Measurements from ENCODE around the gene MYL4. TPM values are rescaled to one million over a fixed set of nuclear protein-coding genes. Genes with fewer than 3 reads are reported as not detected.
"Not testable (repeated sequence)": the region's sequence is repeated elsewhere in the genome, so short reads cannot be mapped to it uniquely, and the experiment has no call there.

MYL4 gene
- total RNA-seq, 1 experiment from 2014 or later: not detected

GRCh38 chr17:47219621-47220475 is 10.7 kb downstream of the MYL4 start:
- no peak for DNase-seq (ENCODE audit: extremely low read depth, low read depth)

DNA sequence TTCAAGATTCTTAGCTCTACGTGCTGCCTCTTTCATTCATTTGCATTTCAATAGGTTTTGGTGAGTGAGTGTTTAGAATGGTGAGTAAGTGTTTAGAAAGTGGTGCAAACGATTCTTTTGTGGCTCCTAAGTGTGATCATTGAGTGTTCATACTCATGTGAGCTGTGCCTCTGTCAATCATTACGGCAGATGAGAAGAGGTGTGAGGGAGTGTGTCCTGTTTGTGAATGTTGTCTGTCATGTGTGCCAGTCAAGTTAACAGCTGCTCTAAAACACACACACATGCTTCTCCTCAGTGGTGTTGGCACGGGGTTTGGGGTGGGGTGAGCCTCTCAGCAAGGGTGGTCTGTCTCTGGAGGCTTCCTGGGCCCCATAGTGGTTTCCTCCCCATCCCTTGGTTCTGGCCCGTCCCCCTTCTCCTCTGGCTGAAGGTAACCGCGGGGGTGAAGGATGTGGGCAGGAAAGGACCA is 11.4 kb downstream of the MYL4 start:
- DNase-seq (ENCODE audit: extremely low read depth, low read depth): no peak

DNA sequence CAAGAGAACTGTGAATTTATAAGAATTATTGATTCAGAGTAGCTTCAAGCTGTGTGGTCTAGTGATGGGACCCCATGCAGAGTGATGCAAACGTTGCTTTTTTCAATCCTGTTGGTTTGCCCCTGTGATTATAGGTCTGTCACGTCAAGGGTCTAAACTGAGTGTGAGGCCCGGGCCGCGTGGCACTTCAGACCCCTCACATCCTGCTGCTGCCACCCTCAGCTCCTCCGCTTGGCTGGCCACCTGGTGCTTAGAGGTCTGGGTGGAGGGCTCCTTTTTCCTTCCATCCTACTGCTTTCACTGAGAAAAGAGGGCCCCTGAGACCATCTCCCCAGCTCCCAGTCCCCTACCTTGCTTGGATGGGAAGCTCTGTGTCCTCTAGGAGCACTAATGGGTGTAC is 12.0 kb downstream of the MYL4 start:
- DNase-seq (ENCODE audit: extremely low read depth, low read depth): no peak

GRCh38 chr17:47222047-47222446 is 12.9 kb downstream of the MYL4 start:
- no peak for DNase-seq (ENCODE audit: extremely low read depth, low read depth)

GRCh38 chr17:47223007-47223406 is 13.9 kb downstream of the MYL4 start:
- DNase-seq (ENCODE audit: extremely low read depth, low read depth): no peak

DNA sequence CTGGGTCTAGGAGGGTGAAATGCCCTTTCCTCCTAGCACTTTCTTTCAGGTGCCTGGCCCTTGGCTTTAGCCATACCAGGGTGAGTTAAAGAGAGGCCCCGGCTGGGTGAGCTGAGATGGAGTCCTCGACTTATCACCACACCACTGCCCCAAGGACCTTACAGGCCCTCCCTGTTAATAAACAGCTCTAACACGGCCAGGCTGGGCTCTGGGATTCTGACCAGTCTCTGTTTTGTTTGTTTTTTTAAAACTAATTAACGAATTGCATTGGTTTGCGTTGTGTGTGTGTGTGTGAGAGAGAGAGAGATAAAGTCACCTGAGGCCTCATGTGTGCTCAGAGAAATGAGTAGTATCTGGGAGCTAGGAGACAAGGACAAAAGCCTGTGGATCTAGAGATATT is 14.3 kb downstream of the MYL4 start:
- no peak for DNase-seq (ENCODE audit: extremely low read depth, low read depth)

- not testable (repeated sequence) for DNase-seq (ENCODE audit: extremely low read depth, low read depth)
These were observed 14.9 kb downstream of the MYL4 start for GRCh38 chr17:47224077-47224476.

GRCh38 chr17:47224966-47225365 is 15.8 kb downstream of the MYL4 start:
- no peak for DNase-seq (ENCODE audit: extremely low read depth, low read depth)

DNA sequence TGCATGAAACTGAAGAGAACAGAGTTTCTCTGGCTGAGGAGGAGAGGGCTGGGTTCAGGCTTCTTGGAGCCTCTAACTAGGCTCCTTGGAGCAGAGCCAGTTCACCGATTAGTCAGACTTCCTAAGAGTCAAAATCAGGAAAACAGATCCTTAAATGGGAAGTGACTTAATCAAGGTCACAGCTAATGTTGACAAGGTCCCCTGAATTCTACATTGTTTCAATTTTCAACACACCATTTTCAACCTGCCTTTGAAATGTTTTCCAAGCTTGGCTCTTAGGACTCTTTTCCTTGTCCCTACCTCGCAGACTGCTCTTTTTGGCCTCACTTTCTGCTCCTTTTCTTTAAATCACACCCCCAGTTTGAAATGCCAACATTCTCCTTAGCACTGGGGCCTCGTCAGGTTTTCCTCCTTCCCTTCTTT is 16.3 kb downstream of the MYL4 start:
- peak; percentile 23 for DNase-seq (ENCODE audit: extremely low read depth, low read depth)

DNA sequence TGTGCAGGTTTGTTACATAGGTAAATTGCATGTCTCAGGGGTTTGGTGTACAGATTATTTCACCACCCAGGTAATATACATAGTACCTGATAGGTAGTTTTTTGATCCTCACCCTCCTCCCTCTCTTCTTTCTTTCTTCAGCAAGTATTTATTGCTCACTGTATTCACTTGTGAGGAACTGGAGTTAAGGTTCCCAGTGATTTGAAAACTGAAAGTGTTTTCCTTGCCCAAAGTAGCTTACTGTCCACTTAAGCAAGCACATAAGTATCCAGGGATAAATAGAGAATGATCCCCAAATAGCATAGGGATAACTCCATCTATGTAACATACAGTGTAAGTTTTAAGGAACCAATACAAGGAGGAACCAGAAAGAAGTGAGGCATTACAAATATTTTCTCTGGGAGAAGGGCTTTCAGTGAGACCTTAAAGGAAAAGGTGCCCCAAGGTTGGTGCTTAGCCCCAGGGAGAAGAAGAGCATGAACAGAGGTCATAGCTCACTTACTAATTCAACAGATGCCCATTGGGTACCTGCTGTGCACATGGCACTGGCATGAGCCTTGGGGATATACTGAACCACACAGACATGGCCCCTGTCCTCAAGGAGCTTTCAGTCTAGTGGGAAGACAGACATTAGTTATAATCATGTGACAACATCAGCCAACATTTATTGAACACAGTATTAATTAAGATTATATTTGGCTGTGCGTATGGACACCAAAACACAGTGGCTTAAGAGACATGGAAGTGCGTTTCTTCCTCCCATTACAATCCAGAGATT is 17.0 kb downstream of the MYL4 start:
- no peak for DNase-seq (ENCODE audit: extremely low read depth, low read depth)

DNA sequence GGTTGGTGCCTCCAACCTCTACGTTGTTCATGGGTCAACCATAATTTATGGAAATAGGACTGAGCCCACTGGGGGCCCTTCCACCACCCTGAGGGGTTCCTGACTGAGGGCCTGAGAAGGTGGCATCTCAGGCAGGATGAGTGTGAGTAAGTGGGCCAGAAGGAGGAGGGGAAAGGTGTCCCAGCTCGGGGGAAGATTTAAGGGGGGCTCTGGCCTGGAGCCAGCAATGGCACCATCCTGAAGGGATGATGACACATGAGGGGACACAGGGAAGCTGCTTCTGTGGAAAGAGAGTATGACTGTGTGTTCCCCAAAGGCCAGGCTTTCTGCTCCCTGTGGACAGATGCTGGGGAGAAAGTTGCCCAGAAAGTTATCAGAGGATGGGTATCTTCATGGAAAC is 18.7 kb downstream of the MYL4 start:
- no peak for DNase-seq (ENCODE audit: extremely low read depth, low read depth)

DNA sequence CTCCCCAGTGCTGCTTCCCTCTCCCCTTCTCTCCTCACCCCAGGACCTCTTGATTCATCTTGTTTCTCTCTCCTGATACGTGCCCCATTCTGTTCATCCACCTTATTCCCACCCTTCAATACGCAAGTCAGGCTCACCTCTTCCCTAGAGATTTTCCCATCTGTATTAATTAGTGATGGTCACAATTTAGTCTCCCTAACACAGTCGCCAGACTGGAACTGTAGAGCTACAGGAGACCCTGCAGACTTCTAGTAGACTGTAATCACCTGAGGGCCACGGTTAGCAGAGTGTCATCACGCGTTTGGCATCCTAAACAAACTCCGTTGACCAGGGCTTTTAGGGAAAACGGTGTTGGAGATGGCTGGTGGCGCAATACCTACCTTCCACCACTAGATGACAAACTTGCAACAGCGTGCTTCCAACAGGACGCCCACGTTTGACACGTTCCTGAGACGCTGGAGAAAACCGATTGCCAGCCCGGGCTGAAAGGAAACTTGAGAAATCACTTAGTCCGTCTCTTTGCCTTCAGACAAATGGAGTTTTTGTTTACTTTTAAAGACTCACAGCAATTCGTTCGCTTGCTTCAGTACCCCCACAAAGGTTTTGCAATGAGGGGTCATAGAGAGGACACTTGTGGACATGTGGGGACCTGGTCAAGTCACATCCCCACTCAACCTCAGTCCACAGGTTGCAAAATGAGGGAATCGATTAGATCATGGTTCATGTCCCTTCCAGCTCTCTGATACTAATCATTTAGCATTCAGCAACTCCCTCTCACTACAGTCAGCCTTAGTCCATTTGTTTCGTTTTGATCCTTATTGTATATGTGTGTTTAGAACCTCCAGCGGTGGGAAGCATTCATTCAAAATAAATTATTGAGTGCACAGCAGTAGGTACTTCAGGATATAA is 20.6 kb downstream of the MYL4 start:
- peak; percentile 83 for DNase-seq (ENCODE audit: extremely low read depth, low read depth)

DNA sequence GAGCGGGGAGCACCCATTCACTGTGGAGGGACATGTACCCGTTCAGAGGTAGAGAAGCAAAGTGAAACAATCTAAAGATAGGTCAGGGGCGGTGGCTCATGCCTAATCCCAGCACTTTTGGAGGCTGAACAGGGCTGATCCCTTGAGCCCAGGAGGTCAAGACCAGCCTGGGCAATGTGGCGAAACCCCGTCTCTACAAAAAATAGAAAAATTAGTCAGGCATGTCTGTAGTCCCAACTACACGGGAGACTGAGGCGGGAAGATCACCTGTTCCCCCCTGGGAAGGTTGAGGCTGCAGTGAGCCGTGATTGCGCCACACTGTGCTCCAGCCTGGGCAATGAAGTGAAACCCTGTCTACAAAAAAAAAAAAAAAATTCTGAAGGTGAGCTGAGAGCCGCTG is 21.7 kb downstream of the MYL4 start:
- no peak for DNase-seq (ENCODE audit: extremely low read depth, low read depth)

- DNase-seq (ENCODE audit: extremely low read depth, low read depth): no peak
These were observed 22.2 kb downstream of the MYL4 start for GRCh38 chr17:47231334-47231733.

DNA sequence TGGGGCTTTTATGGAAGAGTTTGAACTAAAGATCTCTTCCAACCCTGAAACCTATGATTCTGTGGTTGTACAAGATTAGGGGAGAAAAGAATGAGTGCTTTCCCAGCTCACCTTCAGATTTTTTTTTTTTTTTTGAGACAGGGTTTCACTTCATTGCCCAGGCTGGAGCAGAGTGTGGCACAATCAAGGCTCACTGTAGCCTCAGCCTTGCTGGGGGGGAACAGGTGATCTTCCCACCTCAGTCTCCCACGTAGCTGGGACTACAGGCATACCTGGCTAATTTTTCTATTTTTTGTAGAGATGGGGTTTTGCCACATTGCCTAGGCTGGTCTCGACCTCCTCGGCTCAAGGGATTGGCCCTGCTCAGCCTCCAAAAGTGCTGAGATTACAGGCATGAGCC is 22.7 kb downstream of the MYL4 start:
- no peak for DNase-seq (ENCODE audit: extremely low read depth, low read depth)

- DNase-seq (ENCODE audit: extremely low read depth, low read depth): no peak
These were observed 23.3 kb downstream of the MYL4 start for GRCh38 chr17:47232465-47232864.

DNA sequence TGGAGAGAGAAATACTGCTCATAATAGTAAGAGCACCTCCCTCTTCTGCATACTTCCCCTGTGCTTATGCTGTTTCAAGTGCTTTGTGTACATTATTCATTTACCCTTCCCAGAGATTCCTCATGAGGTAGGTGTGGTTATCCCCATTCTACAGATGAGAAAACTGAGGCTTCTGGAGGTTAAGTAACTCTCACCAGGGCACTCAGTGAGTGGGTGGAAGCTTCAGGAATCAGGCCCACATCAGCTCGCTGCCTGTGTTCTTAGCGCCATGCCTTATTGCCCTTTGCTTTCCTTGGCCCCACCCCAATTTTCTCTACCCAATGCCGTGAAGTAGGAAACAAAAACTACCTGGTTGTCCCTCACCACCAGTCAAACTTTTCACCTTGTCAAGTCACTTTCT is 26.4 kb downstream of the MYL4 start:
- no peak for DNase-seq (ENCODE audit: extremely low read depth, low read depth)

- no peak for DNase-seq (ENCODE audit: extremely low read depth, low read depth)
These were observed 26.8 kb downstream of the MYL4 start for GRCh38 chr17:47235923-47236322.

DNA sequence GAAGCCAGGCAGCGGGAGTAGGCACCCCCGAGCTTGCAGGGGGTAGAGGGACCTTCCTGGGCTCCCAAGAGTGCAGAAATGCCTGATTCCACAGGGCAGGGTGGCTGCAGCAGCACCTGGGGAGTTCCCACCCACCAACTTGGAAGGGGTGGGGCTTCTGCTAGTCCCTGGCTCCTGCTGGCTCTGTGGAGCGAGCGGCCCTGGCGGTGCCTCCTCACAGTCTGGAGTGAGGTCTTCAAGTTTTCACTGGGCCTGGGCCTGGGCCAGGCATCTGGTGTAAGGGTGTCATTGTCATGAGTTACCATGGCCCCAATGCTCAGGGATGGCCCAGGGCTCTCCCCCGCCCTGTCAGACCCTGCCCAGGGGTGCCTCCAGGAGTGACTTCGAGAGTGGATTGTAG is 28.7 kb downstream of the MYL4 start:
- DNase-seq (ENCODE audit: extremely low read depth, low read depth): no peak

- DNase-seq (ENCODE audit: extremely low read depth, low read depth): no peak
These were observed 29.3 kb downstream of the MYL4 start for GRCh38 chr17:47238321-47239010.
